Thyroid gland (tissue), 4 donors: Measurements from ENCODE around the gene RAB36.

Experiments
- POLR2A ChIP-seq, 2 donors: fragments of 450-650 bp; IDR thresholded peaks; one replicate each; pipeline ENCODE4 v1.6.1; 2017; ENCODE audit warnings: antibody characterized with exemption in 2 of 2, mild to moderate bottlenecking in 2 of 2, moderate library complexity in 1 of 2
- TF ChIP-seq, protein P1 (sequence below), 6 experiments: fragments of 200-600 bp in 3 of 6; fragments of 450-650 bp in 3 of 6; sonication (generic) in 3 of 6; IDR thresholded peaks; one replicate each; pipeline ENCODE4 v1.5.1; 2016 to 2019; ENCODE audit warnings: antibody characterized with exemption in 6 of 6, mild to moderate bottlenecking in 2 of 6, inconsistent platforms in 1 of 6, moderate library complexity in 1 of 6

DNA sequence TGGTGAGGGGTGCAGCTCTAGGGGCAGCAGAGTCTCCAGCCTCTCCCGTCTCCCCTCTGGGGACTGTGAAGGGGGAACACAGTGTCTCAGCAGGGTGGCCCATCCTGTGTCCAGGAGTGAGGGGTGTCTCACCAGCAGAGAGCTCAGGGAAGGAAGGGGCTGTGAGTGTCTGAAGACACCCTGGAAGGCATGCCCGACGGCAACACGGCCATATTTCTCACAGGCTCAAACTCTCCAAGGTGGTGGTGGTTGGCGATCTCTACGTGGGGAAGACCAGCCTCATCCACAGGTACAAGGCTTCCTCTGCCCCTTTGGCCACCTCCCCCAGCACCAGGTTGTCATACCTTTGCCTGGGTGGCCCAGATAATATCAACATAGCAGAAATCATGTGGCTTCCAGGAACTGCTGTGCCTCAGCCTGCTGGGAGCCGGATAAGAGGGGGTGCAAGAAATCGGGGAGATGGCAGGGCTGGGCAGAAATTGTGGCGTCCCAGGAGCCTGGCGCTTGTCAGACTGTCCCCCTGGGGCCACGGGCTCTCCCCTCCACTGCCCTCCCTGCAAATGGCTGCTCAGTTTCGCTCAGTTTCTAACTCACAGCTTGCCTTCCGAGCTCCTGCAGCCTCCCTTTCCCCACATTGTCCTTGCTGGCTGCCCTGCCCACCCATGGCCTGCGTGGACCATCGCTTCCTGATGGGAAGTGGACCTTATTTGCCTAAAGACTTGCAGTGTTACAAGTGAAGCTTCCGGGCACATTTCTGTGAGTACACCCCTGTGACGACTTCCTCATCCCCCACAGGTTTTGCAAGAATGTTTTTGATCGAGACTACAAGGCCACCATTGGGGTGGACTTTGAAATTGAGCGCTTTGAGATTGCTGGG lies 7.2 kb downstream of the RAB36 start:
- no peak for TF ChIP-seq POLR2A (IDR thresholded peaks at IDR 0.05)
- TF ChIP-seq, protein P1, sequence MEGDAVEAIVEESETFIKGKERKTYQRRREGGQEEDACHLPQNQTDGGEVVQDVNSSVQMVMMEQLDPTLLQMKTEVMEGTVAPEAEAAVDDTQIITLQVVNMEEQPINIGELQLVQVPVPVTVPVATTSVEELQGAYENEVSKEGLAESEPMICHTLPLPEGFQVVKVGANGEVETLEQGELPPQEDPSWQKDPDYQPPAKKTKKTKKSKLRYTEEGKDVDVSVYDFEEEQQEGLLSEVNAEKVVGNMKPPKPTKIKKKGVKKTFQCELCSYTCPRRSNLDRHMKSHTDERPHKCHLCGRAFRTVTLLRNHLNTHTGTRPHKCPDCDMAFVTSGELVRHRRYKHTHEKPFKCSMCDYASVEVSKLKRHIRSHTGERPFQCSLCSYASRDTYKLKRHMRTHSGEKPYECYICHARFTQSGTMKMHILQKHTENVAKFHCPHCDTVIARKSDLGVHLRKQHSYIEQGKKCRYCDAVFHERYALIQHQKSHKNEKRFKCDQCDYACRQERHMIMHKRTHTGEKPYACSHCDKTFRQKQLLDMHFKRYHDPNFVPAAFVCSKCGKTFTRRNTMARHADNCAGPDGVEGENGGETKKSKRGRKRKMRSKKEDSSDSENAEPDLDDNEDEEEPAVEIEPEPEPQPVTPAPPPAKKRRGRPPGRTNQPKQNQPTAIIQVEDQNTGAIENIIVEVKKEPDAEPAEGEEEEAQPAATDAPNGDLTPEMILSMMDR (IDR thresholded peaks at IDR 0.05), result no peak
